GM18909 (cell line): Measurements from ENCODE around the gene TM9SF2.

Experiments
- ATAC-seq: cut with Tn5 transposase; IDR thresholded peaks from one replicate; pipeline ENCODE4 v1.9.1; 2021; ENCODE audit warnings: mild to moderate bottlenecking; ENCODE audit not compliant: unreplicated experiment, poor library complexity

Gene TM9SF2

DNA sequence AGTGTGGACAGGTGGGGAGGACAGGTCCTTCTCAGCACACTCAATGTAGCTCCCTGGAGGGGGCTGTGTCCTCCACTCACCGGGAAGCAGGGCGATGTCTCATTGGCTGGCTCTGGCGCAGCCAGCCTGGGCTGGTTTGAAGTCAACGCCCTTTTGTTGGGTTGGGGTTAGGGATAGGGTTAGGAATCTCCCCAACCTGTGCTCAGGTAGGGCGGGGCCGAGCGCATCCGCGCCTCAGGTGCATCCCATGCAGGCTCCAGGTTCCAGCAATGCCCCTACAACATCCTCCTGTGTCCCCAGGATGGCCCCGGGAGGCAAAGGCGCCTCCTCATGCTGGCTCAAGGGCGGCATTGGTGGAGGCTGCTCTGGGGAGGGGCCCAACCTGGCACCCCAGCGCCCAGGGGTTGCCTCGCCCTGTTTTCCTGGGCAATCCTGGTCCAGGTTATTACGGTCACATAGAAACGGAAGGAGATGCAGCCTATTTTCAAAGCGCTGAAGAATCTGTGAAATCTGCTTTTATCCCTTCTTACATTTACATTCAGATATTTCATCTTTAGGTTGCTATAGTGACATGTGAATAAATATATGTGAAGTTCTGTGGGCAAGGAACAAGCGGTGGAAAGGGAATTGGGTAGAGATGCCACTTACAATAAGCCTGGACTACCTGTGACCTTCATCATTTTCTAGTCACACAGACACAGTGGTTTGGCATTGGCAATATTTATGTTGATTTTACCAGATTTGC, 74.3 kb downstream of the TM9SF2 start:
- ATAC-seq: no peak

DNA sequence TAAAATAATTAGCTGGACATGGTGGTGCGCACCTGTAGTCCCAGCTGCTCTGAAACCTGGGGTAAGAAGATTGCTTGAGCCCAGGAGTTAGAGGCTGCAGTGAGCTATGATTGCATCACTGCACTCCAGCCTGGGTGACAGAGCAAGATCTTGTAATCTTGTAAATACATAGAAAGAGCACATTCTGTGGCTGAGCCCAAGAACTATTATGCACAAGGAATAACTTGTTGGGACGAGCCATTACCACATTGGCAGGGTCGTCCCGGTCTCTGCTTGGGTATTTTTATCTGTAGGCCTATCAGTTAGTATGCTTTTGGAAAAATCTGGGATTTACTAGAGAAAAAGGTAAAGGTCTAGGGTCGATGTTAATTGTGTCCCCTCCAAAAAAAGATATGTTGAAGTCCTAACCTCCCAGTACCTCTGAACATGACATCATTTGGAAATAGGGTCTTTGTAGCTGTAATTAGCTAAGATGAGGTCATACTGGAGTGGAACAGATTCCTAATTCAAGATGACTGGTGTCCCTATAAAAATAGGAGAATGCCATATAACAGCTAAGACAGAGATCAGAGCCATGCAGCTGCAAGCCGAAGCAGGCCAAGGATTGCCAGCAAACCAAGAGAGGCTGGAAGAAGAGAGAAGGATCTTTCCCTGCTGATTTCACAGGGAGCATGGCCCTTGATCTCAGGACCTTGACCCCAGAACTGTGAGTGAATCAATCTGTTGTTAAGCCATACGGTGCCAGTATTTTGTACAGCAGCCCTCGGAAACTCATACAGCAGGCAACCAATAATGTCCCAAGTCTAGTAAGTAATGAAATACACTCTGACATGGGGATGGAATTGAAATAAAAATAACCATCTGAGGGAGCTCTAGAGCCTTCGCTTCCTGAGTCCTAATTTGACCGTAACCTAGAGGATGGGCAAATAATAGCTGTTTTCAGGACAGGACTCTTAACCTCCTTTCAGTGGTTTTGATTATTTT, 77.0 kb downstream of the TM9SF2 start:
- no peak for ATAC-seq

DNA sequence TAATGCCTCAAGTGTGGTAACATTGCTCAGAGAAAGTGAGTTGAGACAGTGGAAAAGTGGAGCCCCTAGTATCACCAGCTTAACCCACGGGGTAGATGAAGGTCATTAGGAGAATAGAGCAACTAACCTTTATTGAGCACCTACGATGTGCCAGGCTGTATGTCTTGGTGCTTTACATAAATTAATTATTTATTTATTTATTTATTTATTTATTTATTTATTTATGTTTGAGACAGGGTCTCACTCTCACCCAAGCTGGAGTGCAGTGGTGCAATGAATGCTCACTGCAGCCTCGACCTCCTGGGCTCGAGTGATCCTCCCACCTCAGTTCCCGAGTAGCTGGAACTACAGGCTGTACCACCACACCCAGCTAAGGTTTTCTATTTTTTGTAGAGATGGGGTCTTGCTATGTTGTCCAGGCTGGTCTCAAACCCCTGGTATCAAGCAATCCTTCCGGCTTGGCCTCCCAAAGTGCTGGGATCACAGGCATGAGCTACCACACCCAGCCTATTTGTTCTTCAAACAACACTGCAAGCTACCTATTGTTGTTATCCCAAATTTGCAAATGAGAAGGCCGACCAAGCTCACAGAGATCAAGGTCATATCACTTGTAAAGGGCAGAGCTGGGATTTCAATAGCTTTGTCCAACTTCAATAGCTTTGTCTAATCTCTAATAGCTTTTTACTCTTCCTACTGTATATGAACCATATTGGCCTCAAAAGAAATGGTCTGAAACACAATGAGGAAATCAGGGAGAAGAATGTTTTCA, 79.4 kb downstream of the TM9SF2 start:
- ATAC-seq: no peak

DNA sequence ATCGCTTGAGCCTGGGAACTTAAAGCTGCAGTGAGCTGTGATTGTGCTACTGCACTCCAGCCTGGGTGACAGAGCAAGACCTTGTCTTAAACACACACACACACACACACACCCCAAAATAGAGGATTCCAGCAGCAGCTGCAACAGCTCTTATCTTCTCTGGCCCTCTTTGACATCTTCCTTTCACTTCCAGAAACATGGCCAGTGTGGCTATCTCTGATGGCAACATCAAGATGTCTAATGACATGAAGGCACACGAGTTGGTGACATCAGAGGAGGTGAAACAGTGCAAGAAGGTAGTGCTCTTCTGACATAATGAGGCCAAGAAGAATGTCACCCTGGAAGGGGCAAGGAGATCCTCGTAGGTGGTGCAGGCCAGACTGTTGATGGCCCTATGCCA, 81.2 kb downstream of the TM9SF2 start:
- ATAC-seq: no peak

DNA sequence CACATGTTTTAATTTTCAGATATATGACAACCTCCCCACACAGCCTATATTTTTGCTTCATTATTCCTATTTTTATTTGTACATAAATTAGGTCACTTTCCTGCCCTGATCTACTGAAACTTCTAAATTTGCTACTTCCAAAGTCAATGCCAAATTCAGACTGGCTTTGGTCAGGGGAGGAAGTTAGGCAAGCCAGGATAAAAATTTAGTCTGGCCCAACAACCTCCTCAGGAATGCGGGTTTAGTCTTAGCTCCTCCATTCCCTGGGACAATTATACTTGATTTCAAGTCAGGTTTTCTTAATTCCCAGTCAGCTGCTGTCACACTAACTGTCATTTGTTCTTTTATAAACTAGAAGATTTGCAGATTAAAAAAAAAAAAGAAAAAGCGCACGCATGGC, 84.3 kb downstream of the TM9SF2 start:
- no peak for ATAC-seq

DNA sequence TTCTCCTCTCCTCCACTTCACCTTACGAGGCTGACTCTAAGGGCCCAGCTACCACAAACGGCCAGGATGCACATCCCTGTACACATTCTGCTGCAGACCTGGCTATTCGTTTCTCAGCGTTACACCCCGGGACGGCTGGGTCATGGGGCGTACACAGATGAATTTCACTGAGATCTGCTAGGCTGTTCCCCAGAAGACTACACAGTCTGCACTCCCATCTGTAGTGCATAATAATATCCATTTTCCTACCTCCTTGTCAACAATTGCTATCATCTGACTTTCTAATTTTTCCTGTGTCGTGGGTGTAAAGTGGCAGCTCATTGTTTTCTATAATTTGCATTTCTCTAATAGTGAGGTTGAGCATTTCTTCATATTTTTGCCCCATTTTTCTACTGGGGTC, 85.7 kb downstream of the TM9SF2 start:
- ATAC-seq: no peak

DNA sequence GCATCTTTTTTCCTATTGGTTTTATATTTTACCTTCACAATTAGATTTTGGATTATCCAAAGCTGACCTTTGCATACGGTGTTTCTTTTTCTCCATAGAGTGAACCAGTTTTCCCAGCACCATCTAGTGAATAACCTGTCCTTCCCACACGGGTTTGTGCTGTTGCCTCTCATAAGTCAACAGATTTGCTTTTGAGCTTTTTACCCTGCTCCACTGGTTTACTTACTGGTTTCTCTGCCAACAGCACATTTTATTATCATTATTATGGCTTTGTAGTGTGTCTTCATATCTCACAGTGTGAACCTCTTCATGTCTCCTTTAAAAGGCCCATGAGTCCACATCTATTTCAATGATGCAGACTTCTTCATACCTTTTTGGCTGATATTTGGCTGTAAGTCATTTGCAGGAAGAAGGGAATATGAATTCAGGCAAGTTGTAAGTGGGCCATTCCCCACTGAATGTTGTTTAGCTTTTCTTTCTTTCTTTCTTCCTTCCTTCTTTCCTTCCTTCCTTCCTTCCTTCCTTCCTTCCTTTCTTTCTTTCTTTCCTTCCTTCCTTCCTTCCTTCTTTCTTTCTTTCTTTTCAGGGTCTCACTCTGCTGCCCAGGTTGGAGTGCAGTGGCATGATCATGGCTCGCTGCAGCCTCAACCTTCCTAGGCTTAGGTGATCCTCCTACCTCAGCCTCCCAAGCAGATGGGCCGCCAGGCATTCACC, 86.8 kb downstream of the TM9SF2 start:
- ATAC-seq: no peak

DNA sequence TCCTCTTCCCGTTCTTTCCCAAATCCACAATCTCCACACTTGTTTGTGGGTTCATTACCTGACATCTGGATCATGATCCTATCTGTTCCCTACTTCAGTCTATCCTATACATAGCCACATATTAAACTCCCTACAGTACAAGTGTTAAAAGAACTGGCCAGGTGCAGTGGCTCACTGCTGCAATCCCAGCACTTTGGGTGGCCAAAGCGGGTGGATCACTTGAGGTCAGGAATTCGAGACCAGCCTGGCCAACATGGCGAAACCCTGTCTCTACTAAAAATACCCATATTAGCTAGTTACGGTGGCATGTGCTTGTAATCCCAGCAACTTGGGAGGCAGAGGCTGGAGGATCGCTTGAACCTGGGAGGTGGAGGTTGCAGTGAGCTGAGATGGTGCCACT, 88.3 kb downstream of the TM9SF2 start:
- no peak for ATAC-seq

DNA sequence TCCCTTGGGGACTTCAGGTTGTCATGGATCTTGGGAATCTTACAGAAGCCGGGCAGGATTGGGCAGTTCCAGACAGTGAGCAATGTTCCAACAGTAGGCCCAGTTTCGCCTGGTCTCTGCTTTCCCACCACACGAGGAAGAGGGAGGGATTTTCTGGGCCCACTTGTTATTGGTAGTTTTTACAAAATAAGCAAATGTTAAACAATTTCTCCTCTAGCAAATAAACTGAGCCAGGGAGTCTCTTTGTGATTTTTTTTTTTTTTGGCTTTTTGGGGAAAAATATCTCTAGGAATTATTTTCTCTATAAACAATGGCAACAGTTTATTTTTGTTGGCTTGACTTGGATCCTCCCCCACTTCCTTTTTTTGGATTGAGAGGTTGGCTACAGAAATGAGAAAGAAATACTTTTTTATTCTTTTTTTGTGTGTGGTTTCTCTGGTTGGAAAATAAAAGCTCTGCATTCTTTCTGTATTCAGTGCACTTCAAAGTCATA, 89.3 kb downstream of the TM9SF2 start:
- ATAC-seq: no peak

DNA sequence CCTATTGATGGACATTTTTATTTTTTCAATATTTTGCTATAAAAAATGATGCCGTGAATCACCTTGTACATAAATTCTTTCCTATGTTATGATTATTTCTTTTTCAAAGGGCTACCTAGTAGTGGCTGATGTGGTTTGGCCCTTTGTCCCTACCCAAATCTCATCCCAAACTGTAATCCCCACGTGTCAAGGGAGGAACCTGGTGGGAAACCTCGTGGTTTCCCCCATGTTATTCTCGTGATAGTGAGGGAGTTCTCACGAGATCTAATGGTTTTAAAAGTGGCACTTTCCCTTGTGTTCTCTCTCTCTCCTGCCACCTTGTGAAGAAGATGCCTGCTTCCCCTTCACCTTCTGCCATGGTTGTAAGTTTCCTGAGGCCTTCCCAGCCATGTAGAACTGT, 94.9 kb downstream of the TM9SF2 start:
- ATAC-seq: no peak

DNA sequence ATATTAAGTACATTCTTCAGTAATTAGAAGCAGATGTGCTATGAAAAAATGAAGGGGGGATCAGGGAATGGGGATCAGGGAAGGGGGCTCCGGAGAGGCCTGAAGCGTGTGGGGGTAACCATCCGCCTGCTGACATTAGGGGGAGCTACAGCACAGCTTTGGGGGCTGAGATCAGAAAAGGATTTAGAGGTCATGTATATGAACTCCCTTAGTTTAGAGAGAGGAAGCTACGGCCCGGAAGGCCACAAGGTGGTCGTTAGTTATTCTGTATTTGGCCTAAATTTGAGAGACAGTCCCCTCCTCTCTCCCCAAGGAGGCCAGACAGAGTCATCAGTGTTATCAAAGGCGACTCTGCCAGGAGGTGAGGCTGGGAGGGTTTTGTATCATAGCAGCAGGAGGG, 99.0 kb downstream of the TM9SF2 start:
- no peak for ATAC-seq

DNA sequence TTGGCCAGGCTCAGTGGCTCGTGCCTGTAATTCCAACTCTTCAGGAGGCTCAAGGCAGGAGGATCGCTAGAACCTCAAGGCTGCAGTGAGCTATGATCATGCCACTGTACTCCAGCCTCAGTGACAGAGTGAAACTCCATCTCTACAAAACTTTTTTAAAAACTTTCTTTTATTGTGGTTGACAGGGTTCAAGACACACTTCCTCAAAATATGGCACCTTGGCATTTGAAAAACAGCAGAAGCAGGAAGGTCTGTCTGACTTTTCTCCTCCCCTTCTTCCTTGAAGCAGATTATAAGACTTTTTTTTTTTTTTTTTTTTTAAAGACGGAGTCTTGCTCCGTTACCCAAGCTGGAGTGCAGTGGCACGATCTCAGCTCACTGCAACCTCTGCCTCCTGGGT, 100.3 kb downstream of the TM9SF2 start:
- ATAC-seq: no peak

DNA sequence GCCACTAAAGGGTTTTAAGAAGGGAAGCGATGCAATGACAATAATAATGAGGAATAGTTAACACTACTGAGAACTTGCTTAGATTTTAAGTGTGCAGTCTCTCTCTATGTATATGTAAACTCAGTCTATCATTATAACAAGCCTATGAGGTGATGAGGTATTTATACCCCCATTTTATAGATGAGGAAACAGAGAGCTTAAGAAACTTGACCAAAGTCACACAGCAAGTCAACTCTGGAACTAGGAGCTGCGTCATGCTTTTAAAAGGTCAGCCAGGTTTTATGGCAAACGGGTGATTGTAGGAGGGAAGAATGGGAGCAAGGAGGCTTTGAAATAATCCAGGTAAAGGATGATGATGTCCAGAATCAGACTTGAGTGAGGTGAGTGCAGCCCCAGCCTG, 103.4 kb downstream of the TM9SF2 start:
- no peak for ATAC-seq

DNA sequence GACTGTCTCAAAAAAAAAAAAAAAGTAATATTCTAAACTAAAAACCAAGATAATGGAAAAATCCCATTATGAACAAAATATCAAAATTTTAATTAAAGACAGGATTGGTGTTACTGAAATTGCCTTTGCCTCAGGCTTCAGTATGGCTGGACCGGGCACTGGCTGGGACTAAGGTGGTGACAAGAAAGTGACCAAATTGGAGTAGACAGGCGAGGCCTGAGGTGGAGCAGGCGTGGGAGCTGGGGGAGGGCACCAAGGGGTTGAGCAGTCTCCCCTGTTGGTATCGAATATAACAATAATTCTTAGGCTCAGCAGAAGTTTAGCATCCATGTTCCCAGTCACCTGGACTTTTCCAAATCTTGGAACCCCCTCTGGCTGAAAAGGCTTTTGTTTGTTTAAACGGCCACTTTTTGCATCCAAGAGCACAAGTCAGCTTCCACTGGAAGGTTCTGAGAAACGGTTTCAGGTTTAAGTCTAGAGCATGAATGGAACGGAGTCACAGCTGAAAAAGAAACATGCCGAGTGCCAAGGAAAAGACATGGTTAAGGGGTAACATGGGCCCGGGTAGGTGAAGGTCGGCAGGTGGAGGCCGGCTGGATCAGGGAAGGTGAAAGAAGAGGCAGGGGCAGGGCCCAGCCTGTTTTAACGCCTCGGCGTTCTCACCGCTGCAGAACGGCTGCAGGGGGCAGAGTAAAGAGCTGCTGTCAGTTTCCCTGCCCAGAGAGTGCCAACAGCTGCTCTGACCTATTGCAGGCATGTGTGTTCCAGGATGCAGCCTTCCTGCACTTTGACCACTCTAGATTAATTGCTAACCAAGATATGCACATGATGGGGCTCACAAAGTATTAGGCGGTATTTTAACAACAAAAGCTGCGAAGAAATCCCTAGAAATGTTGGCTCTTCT, 104.4 kb downstream of the TM9SF2 start:
- ATAC-seq: peak; percentile 77

DNA sequence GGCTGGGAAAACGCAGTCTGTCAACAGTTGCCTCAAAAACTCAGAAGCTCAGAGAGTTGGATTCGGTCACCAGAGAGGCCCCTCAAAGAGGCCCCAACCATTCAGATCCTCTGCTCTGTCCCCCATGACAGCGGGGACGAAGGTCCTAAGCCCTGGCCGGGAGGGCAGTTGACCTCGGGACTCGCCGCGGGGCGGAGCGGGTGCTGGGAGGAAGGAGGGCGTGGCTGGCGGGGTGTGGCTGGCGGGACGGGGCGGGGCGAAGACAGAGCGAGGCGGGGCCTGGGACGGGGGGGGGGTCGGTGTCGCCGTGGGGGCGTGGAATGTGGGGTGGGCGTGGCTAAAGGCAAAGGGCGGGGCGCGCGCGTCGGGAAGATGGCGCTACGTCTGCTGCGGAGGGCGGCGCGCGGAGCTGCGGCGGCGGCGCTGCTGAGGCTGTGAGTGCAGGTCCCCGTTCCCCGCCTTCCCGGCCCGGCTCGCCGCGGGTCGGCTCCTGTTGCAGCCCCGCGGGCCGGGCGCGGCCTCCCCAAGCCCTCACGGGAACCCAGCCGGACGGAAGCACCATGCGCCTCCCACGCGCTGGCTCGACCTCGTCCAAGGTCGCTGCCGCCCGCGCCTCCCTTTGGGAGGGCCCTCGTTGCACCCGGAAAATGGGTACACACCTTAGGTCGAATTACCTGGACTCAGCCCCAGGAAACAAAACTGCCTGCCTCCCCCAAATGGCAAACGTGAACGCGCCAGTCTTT, 105.2 kb downstream of the TM9SF2 start, which contains the start of gene CLYBL:
Gene CLYBL (plus strand): TSS at position 367 of the 743 bp plus-strand sequence.
- peak; percentile 84 for ATAC-seq

DNA sequence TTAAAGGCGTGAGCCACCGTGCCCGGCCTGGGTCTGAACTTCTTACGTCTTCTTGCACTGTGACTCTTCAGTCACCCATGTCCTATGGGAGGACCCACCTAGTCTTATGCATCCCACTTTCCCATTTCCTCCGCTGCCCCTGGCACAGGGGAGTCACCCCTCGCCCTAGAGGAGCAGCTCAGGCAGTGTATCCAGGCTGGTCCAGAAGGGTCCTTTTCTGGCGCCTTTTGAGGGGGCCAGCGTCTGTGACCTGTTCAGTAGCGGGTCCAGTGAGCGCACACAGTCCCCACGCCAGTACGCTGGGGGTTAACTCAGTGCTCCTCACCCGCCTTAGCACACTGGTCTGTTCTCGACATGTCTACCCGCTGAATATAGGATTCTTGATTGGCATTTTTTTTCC, 107.1 kb downstream of the TM9SF2 start:
- no peak for ATAC-seq

DNA sequence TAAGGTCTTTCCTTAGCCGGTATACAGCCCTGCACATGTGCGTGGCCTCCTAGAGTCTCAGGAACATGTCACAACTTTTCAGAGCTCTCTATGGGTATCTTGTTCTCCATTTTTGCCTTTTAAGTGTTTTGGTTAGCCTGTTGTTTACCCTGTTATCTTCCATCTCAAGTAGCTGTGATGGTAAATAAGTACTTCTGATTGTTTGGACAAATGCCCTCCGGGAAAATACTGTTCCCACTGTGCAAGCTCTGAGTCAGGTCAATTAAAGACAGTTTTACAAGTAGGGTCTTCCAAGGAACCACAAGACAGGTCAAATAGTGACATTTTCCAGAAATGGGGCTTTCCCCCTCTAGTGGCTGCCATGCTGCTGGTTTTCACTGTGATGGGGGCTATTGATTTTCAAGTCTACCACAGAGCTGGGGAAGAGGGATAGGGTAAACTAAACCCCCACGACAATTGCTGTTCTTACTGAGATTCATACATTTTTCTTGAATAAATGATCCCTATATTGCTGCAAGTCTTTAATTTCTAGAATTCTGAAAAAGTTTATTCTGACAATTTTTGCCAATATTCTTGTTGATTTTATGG, 109.5 kb downstream of the TM9SF2 start:
- ATAC-seq: no peak
